Left renal cortex interstitium (tissue), 4 donors: ENCODE measurements around the gene RHOC. TPM values are rescaled to one million over a fixed set of nuclear protein-coding genes. Genes with fewer than 3 reads are reported as not detected.
"Not testable (repeated sequence)": the region's sequence is repeated elsewhere in the genome, so short reads cannot be mapped to it uniquely, and the experiment has no call there.

Experiments used
- DNase-seq, 4 donors: peaks; one replicate each; pipeline ENCODE4 v3.0.0-alpha.2; 2013; ENCODE audit warnings: low read depth in 4 of 4, low spot score in 2 of 4, missing footprints in 1 of 4
- polyA plus RNA-seq, 4 donors: library from polyadenylated mRNA; unstranded; fragments of 120-200 nt; gene quantifications; one replicate each; pipeline ENCODE4 v1.2.1, GENCODE V29; 2013; ENCODE audit not compliant: insufficient read length in 4 of 4

Gene RHOC
- 100 to 1,000 TPM; 201 to 253 (median 223) TPM for polyA plus RNA-seq

DNA sequence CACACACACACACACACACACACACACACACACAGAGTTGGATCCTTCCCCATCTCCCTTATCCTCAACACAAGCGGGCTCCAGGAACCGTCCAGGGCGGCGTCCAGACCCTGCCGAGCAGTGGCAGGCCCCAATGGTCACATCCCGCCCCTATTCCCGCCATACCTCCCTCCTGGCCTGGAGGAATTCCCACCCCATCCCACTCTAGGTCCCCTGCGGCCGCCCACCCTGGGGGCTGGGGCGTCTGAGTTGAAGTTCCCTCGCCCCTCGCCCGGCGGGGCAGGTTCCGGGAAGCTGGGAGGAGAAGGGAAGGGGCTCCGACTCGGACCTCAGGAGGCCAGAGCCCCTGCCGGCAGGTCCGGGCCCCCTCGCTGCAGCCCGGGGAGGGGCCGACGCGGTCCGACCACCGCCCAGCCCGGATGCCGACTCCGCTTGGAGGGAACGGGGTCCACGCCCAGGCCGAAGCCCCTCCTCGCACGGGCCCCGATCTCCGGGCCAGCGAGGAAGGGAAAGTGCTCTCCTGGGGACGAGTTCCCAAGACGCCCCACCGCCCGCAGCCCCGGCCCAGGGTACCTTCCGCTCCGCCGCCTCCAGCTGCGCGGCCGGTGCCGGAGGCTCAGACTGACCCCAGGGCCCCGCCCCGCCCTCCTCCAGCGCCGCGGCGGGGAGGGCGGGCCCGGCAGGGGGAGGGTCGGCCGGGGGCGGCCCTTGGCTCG lies at the start of gene RHOC:
RHOC (minus strand) TSS at position 623 of the 716 bp plus-strand sequence. CDS start 3,328 bp downstream, outside the sequence.
- no peak for DNase-seq

DNA sequence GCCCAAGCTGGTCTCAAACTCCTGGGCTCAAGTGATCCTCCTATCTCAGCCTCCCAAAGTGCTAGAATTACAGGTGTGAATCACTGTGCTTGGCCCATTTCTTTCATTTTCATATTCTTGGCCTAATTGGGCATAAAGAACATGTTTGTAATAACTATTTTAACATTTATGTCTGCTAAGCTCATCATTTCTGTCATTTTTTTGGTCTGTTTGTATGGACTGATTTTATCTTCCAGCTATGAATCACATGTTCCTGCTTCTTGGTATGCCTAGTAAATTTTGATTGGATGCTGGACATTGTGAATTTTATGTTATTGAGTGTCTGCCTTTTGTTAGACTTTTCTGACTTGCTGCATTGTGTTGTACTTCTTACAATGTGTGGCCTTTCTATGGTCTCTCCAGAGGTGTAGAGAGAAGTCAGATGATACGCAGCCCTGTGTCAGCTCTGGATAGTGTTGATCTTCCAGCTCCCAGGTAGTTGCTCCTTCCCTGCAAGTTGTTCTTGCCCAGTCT lies 47.2 kb upstream of the RHOC start:
- no peak for DNase-seq

DNA sequence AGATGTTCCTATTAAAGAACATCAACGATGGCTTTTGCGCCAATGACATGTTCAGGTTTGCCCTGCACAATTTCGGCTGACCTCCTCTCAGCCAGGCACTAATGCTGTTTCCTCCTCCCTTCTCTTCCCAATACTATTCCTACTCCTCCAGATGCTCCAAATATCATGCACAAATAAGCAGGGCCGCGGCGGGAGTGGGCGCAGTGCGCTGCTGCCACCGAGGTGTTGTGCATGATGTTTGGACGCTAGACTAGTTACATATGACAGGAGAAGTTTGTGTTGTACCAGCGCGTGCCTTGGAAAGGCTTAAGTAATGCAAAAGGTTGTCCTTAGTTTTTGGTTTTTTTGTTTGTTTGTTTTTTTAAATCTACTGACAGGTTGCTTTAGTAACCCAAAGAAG lies 41.5 kb upstream of the RHOC start:
- DNase-seq, result no peak

DNA sequence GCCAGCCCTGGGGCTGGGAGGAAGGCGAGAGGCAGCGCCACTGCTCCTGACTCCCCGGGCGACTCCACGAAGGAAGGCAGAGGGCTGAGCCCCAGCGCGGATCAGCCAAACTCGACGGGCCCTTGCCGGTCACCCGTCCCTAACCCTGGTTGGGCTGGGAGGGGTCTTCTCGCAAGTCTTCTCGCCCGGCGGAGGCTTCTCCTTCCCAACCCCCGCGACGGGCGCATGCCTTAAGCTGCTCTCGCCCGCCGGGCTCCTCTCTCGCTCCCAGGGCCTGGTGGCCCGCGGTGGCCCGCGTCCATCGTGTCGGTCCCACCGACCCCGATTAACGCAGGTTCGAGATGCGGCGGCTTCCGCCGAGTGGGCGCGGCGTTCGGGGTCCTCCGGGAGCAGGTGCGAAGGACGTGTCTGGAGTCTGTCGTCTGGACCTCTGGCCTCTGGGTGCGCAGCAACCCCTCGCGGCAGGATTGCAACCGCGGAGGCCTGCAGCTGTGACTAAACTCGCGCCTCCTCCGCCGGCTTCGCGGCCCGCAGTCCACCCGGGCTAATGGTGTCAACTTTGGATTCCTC lies 37.2 kb upstream of the RHOC start:
- DNase-seq, result no peak

DNA sequence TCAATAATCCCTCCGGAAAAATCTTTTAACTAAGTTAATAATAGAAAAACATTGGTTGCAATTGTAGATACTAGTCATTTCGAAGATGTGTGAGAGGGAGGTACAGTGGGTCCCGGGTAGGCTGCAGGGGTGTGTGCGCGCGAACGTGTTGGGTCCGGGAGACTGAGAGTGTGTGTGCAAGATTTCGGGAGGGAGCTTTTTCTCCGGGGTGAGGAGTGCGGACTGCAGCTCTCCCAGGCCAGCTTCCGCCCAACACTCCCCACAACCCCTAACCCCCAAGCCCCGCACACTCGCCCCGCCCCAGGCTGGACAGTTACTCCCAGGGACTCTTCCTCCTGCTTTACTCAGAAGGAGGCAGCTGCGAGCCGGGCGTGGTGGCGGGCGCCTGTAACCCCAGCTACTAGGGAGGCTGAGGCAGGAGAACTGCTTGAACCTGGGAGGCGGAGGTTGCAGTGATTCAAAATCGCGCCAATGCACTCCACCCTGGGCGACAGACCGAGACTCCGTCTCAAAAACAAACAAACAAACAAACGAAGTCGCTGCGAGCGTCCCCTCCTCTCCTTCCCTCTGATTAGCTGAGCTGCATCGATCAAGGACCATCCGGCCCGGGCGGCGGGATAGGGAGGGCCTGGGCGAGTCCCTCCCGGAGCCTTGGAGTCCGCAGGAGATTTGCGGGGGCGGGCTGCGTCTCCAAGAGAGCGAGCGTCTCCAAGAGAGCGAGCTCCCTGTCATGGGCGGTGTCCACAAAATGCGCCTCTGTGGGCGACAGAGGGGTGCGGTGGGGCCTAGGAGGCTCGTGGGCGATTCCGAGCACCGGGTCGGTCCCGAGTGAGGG lies 36.5 kb upstream of the RHOC start:
- DNase-seq, result no peak

DNA sequence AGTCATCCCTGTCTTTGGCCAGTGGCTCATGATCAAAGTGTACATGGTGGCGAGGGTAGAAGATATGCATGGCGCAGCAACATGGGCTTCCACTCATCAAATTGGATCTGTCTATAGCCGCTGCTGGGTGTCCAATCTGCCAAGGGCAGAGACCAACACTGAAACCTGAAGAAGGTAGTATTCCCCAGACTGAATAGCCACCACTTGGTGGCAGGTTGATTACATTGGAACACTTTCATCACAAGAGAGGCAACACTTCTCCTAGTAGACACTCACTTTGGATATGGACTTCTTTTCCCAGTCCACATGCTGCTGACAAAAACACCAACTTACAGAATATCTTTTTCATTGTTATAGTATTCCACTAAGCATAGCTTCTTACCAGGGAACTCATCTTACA lies 30.6 kb upstream of the RHOC start:
- DNase-seq, result no peak

DNA sequence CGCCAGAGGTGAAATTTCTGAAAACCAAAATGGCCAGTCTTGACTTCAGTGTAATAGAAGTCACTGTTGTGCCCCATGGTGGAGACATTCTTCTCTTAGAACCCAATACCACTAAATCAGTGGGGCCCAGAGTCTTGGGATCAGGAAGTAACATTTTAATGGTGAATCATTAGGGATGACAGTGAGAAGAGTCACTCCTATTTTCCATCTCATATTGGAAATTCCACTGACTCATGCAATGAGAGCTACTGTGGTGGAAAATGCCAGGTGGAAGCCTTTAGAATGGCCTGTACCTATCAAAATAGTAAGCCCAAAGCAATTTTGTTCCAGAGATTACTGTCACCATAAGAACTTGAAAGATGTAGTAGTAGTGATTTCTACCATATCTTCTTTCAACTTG lies 28.8 kb upstream of the RHOC start:
- no peak for DNase-seq

DNA sequence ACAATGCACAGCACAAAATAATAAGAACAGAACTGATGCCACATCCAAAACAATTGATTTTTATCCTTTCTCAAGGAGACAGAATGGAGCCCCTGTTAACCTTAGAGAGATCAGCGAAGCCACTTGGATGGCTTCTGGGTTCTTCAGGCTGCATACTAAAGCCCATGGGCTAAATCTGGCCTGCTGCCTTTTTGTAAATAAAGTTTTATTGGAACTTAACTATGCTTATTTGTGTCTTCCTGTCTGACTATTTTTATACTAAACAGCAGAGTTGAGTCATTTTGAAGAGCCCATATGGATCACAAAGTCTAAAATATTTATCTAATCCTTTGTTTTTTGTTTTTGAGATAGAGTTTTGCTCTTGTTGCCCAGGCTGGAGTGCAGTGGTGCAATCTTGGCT lies 24.5 kb upstream of the RHOC start:
- no peak for DNase-seq

DNA sequence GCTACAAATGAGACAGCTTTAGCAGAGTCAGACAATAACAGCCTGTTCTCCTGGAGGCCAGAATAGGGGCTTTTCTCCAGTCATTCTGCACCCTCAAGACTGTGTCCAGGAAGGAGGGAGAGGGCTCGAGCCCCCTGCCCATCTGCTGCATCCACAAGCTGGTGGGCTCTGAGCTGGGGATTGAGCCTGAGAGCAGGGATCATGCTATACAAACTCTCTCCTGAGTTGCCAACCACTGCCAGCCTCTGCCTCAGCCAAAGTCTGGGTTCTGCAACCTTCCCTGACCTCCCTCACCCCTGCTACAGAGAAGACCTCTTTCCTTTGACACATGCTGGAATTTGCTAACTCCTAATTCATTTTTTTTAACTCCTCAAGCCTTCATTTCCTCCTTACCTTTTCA lies 23.0 kb upstream of the RHOC start:
- no peak for DNase-seq

DNA sequence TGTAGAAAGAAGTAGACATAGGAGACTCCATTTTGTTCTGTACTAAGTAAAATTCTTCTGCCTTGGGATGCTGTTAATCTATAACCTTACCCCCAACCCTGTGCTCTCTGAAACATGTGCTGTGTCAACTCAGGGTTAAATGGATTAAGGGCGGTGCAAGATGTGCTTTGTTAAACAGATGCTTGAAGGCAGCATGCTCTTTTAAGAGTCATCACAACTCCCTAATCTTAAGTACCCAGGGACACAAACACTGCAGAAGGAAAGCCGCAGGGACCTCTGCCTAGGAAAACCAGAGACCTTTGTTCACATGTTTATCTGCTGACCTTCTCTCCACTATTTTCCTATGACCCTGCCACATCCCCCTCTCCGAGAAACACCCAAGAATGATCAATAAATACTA lies 22.1 kb upstream of the RHOC start:
- DNase-seq, result not testable (repeated sequence)

DNA sequence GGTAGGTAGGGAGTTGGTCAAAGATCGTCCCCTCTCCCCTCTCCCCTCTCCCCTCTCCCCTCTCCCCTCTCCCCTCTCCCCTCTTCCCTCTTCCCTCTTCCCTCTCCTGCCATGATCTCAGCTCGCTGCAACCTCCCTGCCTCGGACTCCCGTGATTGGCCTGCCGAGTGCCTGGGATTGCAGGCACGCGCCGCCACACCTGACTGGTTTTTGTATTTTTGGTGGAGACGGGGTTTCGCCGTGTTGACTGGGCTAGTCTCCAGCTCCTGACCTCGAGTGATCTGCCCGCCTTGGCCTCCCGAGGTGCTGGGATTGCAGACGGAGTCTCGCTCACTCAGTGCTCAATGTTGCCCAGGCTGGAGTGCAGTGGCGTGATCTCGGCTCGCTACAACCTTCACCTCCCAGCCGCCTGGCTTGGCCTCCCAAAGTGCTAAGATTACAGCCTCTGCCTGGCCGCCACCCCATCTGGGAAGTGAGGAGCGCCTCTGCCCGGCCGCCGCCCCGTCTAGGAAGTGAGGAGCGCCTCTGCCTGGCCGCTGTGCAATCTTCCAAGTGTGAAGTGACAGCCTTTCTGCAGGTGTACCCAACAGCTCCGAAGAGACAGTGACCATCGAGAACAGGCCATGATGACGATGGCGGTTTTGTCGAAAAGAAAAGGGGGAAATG lies 21.5 kb upstream of the RHOC start:
- DNase-seq, result not testable (repeated sequence)

DNA sequence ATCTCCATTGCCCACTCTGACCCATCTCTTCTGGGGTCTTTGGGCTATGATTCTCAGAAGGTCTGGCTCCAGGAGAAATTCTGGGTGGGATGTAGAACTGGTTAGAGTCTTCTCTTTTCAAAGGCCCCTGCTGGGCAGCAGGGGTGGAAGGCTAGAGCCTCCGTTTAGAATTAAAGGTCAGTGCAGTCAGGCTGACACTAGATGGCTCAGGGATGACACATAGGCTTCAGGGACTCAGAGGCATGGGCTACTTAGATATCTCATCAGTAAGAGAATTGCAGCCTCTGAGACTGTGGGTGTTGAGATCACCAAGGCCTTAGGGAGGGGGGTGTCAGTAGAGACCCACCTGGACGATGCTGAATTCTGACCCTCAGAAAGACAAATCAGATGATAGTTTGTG lies 20.8 kb upstream of the RHOC start:
- DNase-seq, result no peak

DNA sequence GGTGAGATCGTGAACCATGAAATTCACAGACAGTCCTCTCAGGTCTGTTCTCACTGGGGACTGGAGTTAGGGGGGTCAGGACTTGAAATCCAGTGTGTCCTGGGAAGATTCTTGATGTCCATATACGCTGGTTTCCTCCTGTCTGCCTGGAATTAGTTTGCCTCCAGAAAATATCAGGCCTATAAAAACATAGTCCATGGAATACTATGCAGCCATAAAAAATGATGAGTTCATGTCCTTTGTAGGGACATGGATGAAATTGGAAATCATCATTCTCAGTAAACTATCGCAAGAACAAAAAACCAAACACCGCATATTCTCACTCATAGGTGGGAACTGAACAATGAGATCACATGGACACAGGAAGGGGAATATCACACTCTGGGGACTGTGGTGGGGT lies 17.3 kb upstream of the RHOC start:
- not testable (repeated sequence) for DNase-seq

DNA sequence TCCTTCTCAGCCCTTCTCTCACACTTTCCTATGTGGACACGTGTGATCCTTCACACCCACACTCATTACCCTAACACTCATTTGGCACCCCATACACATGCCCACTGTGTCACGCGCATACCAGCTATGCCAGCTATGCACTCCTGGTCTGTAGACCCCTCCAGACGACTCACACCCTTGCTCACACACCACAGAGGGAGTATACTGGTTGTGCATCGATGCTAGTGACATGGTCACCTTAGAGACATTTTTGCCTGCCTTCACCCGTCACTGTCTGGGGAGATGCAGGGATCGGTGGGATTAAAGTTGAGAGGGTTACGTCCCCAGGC lies 16.5 kb upstream of the RHOC start:
- DNase-seq, result no peak

DNA sequence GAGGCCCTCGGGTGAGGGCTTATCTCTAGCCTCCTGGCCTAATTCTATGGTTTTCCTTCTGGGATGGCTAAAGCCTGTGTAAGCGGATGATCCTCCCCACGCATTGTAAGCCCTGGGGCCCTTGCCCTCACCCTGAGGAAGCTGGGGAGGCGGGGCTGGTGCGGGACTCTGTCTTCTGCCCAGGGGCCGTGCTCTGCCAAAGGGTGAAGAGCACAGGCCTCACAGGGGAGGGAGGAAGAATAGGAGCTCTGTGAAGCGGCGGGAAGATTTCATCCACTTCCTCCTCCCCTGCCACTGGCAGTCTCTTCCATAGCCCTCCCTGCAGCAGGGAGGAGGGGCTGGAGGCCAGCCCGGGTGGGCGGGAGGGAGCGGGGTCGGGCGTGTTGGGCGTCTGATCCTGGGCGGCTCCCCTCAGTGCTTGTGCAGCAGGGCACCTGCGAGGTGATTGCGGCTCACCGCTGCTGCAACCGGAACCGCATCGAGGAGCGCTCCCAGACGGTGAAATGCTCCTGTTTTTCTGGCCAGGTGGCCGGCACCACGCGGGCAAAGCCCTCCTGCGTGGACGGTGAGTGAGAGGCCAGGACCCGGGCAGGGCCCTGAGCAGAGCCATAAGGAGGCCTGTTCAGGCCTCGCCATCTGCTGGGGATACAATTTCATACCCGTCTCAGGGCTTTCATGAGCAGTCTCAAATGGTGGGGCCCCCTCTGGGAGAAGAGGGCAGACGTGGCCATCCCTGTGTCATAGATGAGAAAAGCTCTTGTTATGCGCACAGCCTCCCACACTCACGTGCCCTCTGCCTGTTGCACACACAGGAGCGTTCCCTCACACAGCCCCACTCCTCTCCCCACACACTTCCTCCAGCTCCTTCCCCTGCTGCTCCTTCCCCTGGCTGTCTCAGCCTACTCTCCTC lies 15.9 kb upstream of the RHOC start:
- no peak for DNase-seq

DNA sequence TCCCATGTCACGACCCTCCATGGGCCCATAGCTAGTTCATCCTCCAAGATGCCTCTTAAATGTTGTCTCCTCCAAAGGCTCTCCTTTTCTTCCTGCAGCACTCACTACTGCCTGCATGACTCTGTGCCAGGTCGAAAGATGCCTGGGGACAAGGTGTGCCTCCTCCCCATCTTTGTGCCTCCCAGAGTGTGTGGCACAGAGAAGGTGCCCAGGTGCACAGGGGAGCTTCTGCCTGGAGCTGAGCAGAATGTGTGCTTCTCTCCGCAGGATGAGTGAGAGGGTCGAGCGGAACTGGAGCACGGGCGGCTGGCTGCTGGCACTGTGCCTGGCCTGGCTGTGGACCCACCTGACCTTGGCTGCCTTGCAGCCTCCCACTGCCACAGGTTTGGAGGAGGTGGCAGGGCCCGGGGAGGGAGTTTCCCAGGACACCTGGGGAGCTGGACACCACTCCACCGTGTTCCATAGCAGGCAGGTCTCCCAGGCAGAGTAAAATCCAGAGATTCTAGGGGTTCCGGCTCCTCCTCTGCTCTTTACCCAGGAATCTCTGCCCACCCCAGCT lies 15.1 kb upstream of the RHOC start:
- DNase-seq, result no peak

DNA sequence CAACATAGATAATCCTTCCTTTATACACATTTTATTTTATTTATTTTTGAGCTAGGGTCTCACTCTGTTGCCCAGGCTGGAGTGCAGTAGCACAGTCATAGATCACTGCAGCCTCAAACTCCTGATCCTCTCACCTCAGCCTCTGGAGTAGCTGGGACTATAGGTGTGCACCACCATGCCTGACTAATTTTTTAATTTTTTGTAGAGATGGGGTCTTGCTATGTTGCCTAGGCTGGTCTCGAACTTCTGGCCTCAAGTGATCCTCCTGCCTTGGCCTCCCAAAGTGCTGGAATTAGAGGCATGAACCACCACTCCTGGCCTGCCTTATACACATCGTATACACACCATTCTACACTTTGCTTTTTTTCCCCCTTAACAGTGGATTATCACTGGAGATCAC lies 14.4 kb upstream of the RHOC start:
- DNase-seq, result not testable (repeated sequence)

DNA sequence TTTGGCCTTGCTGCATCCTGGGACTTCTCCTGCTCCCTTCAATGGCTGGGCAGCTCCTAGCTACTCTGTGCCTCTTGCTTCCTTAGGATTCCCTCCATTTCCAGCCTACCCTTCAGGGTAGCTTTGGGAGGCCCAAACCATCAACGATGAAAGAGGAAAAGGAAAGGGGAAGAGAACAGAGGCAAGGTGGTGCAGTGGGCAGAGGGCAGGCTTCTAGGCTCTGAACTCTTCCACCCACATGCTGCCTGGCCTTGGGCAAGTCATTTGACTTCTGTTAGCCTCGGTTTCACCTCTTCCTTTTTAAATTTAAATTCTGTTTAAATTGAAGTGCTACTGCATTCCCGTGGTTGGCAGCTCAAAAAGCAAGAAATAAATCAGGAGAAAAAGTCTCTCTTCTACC lies 13.9 kb upstream of the RHOC start:
- no peak for DNase-seq

DNA sequence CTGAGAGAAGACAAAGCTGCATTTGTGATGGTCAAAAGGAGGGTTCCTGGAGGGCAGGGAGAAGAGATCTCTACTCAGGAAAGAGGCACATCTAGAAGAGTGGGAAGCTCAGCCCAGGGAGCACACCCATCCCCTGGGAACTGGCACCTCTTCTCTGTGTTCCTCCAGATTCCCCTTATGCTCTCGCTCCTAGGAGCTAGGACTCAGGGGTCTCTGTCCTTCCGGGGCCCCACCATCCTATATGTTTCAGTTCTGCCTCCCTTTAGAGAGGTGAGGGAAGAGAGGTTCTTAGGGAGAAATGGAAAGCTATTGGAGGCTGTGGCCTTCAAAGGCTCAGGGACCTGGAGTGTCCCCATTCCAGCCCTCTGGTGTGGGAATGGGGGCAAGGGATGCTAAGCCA lies 12.8 kb upstream of the RHOC start:
- no peak for DNase-seq
